ENCODE data around the gene MAP4K1. TPM values are rescaled to one million over a fixed set of nuclear protein-coding genes. Genes with fewer than 3 reads are reported as not detected.

The MAP4K1 gene
- total and polyA plus RNA-seq, 2 of the 13 experiments (the other 11 are each of a cell fraction or from before 2014, with no cell fraction given): 0.24 to 0.89 TPM

- ChIA-PET POLR2A (no interaction called here), CTCF (ENCODE audit: low intra/inter-chr PET ratio, low total read pairs) (no interaction called here)
- BruUV-seq (replicated peaks): no TSS peak
- H3K4me1 ChIP-seq (ENCODE audit: insufficient read depth, low read length): no peaks in the 10 kb centered on the region
- H3K27me3 ChIP-seq (ENCODE audit: control insufficient read depth in 1 of 2, insufficient read depth in 2 of 2, low read length in 2 of 2): peaks cover 0 to under 1% of the 10 kb centered on the region in 2 experiments; a peak in 1 of 5 replicates
- ATAC-seq (peak; percentile 47; the same call in 1 of the 3 replicates), DNase-seq (ENCODE audit: low spot score) (no peak), FAIRE-seq (no peak)
- no peak overlapping the region for H2AFZ ChIP-seq (ENCODE audit: low read length)
- 28% methylated on average over 7 of the region's 7 CpGs for WGBS (ENCODE audit: low lambda C conversion rate)
- H4K20me1 ChIP-seq (ENCODE audit: insufficient read depth, low read length): no peaks in the 10 kb centered on the region
- H3K27ac ChIP-seq (ENCODE audit: extremely low read length, insufficient read depth, low read length): no peak overlapping the region
- intact Hi-C loops (cut with micrococcal nuclease; ENCODE audit: unreplicated experiment) (no loop called here), in situ Hi-C loops (cut with HindIII; ENCODE audit: extremely low pct_ligation_motif_present, low pct_unique_long_range_greater_than_20kb) (no loop called here)
- no peak overlapping the region for H3K4me2 ChIP-seq (ENCODE audit: low read depth, low read length)
- no peaks in the 10 kb centered on the region for H3K36me3 ChIP-seq (replicated peaks in 1 of 2; ENCODE audit: control insufficient read depth in 1 of 2, insufficient read depth in 2 of 2, low read length in 2 of 2)
- H3K79me2 ChIP-seq (ENCODE audit: insufficient read depth, low read length): no peaks in the 10 kb centered on the region
- no peak overlapping the region for H3K9ac ChIP-seq (ENCODE audit: insufficient read depth, low read depth, low read length)
- no peak overlapping the region for H3K4me3 ChIP-seq (replicated peaks in 1 of 3; ENCODE audit: insufficient read depth in 1 of 3, low read depth in 2 of 3, low read length in 3 of 3)
- H3K9me3 ChIP-seq (ENCODE audit: low read length): no peaks in the 10 kb centered on the region
- TF ChIP-seq PAF1 (CRISPR knock-in tag; IDR thresholded peaks at IDR 0.05) (no peak), ZNF781 (CRISPR knock-in tag; IDR thresholded peaks at IDR 0.05; ENCODE audit: borderline replicate concordance, not compliant biosample characterization) (no peak), STAG1 (CRISPR knock-in tag; IDR thresholded peaks at IDR 0.05) (peak; percentile 21; the same call in 1 of the 2 replicates), KAT7 (CRISPR knock-in tag; IDR thresholded peaks at IDR 0.05; ENCODE audit: borderline replicate concordance) (no peak), ZBTB25 (CRISPR knock-in tag; IDR thresholded peaks at IDR 0.05) (no peak), NCOR1 (IDR thresholded peaks at IDR 0.05; ENCODE audit: borderline replicate concordance, low read length) (no peak), ZSCAN29 (CRISPR knock-in tag; conservative IDR thresholded peaks at IDR 0.05) (no peak), TP53 (CRISPR knock-in tag; conservative IDR thresholded peaks at IDR 0.05) (no peak), KLF9 (CRISPR knock-in tag; IDR thresholded peaks at IDR 0.05; ENCODE audit: low read depth) (no peak), ZSCAN5A (CRISPR knock-in tag; IDR thresholded peaks at IDR 0.05; ENCODE audit: borderline replicate concordance) (no peak), ZBTB2 (CRISPR knock-in tag; IDR thresholded peaks at IDR 0.05; ENCODE audit: low read depth) (no peak), MAFK (conservative IDR thresholded peaks at IDR 0.05 in 1 of 2, IDR thresholded peaks at IDR 0.05 in 1 of 2; ENCODE audit: low read length in 2 of 2) (peak; percentile 84 to 89), NCOA2 (CRISPR knock-in tag; IDR thresholded peaks at IDR 0.05) (no peak), ZNF484 (CRISPR knock-in tag; IDR thresholded peaks at IDR 0.05; ENCODE audit: borderline replicate concordance, low read depth) (no peak), ZFP41 (CRISPR knock-in tag; IDR thresholded peaks at IDR 0.05; ENCODE audit: borderline replicate concordance) (no peak), MAFF (IDR thresholded peaks at IDR 0.05; ENCODE audit: low read depth, low read length) (peak; percentile 83), SMC3 (IDR thresholded peaks at IDR 0.05; ENCODE audit: low read length) (peak; percentile 5; the same call in 1 of the 2 replicates), ZNF75D (CRISPR knock-in tag; IDR thresholded peaks at IDR 0.05; ENCODE audit: borderline replicate concordance) (no peak), ZNF737 (CRISPR knock-in tag; IDR thresholded peaks at IDR 0.05; ENCODE audit: borderline replicate concordance) (no peak), SCMH1 (CRISPR knock-in tag; IDR thresholded peaks at IDR 0.05; ENCODE audit: borderline replicate concordance) (no peak)
Observed at GRCh38 chr19:38556521-38557174, 61.1 kb downstream of the MAP4K1 start.

Measured in HepG2 (cell line).